GM18868 (cell line): ENCODE data around the gene DBNL.
"Not testable (repeated sequence)": the region's sequence is repeated elsewhere in the genome, so short reads cannot be mapped to it uniquely, and the experiment has no call there.

ENCODE experiments used
- ATAC-seq: cut with Tn5 transposase; IDR thresholded peaks from one replicate; pipeline ENCODE4 v1.9.1; 2021; ENCODE audit warnings: mild to moderate bottlenecking, moderate library complexity; ENCODE audit not compliant: unreplicated experiment

The DBNL gene

DNA sequence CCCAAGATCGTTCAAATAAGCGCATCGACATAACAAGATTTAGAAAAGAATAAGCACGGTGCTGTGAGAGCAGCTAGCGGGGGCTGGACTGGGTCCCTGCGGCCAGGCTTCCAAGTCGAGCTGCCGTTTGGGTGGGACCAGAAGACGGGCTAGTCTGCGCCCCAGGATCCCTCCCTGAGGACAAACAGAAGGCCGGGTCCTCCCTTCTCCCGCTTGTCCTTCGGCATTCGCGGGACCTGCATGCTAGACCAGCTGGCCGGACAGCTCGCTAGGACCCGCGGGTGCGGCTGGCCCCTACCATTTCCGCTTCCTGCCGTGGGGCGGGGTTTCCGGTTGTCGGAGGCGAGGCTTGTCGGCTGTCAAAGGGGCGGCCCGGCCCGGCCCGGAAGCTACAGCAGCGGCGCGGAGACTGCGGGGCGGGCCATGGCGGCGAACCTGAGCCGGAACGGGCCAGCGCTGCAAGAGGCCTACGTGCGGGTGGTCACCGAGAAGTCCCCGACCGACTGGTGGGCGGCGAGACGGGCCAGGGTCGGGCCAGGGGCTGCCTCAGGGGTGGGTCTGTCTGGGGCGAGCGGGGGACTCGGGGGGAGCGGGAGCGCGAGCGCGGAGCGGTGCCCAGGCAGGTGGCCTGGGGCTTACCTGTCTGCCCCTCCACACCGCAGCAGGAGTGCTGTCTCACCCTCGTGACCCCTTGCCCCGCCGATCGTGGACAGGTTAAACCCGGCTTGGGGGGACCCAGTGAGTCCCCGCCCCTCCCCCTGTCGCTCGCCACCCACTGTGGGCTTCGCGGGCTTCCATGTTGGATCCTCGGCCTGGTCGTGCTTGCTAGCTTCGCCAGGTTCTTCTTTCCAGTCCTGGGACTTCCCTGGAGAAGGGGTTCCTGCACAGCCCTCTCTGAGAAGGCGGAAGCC lies at the start of gene DBNL:
Gene DBNL, plus strand, starts transcription at position 388 of the 911 bp plus-strand sequence. Its CDS starts 36 bp downstream, at position 424.
- peak; percentile 71 for ATAC-seq

DNA sequence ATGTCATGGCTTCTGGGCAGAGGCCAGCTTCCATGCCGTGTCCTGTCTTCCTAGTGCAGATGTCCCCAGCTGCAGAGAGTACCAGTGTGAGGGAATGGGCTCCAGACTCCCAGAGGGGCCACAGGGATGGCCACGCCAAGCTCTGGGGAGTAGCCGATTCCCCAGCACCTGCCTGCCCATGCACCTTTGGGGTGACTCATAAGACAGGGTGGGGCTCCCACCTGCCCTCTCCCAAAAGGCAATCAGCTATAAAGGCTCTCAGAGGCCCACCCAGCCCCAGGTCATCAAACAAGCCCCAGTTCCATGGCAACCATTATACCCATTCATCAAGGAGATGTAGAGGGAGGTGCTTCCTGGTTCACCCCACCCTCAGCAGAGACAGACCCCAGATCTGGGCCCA lies 47.0 kb upstream of the DBNL start, which contains the start of gene SPDYE1:
Gene SPDYE1, plus strand, starts transcription at position 366 of the 400 bp plus-strand sequence. CDS start 2,053 bp downstream, outside the sequence.
- ATAC-seq, result not testable (repeated sequence)

DNA sequence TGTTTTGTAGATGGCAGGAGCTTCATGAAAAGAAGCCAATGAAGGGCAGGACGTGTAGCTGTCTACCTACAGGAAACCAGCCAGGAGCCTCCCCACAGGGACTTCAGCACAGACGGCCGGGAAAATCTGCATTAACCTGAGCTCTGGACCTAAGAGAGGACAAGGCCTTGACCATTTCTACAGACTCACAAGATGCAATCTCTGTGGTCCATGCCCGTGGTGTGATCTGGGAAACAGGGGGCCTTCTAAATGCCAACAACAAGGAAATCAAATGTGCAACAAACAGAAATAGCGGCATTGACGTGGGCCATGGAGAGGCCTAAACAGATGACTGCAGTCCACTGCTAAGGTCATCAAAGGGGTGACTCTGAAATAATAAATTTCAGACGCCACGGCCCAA lies 32.4 kb upstream of the DBNL start:
- not testable (repeated sequence) for ATAC-seq

DNA sequence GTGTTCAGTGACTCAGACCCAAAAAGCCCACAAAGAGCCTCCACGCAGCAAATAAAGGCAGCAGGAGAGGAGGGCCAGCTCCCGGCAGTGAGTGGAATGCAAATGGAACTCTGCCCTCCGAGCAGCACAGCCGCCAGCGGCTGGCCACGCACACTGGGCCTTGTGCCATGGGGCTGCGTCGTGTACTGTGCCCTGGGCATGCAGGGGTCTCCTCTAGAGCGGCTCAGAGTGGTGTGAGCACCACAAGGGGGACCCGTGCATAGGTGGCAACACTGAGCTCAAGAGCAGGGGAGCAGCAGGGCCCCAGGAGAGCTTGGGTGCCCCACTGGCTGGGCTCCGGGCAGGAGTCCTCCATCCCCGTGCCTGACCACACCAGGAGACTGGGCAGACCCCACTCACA lies 29.4 kb upstream of the DBNL start:
- not testable (repeated sequence) for ATAC-seq

DNA sequence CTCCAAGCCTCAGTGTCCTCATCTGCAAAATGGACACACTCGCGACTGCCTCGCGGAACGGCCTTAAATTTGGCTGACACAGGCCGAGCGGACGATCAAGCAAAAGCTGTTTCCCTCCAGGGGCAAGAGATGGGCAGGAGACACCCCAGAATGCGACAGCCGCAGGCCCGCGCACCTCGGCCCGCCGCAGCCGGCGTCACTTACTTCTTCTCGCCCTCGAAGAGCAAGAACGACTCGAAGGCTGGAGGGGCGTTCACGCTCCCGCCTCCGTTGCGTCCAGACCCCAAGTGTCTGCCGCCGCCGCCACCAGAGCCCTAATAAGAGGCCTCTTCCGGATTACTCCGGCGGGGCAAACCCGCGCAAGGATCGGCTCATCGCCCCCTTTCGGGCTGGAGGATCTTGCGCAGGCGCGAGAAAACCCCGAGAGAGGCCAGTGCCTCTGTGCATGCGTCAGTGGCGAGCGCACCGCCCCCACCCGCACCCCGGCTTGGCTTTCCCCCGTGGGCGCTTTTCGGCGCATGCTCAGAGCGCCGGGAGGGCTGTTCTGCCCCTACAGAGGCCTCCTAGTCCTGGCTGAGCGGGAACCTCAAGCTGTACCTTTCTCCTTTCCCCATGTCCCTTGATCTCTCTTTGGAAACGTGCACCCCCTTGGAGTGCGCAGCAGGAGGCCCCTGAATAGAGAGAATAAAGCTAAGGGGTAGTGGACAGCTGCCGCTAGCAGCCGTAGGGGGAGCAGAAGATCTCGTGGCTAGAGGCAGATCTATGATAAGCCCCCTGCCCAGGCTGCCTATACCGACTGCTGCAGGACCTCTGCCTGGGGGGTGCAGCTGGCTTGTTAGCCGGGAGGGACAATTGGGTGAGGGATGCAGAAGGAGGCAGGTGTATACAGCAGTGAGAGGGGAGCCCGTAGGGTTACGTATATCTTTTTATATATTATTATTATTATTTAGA lies 25.4 kb upstream of the DBNL start:
- peak; percentile 95 for ATAC-seq

DNA sequence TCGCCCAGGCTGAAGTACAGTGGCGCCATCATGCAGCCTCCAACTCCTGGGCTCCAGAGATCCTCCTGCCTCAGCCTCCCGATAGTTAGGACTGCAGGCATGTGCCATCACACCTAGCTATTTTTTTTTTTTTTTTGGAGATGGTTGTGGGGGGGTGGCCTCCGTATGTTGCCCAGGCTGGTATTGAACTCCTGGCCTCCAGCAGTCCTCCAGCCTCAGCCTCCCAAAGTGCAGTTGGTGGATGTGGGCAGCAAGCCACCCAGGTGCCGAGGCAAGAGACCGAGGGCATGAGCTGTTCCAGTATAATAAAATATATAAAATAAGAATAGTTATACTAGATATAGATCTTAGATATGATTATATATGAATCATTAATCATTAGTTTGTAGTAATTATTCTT lies 24.7 kb upstream of the DBNL start:
- not testable (repeated sequence) for ATAC-seq

DNA sequence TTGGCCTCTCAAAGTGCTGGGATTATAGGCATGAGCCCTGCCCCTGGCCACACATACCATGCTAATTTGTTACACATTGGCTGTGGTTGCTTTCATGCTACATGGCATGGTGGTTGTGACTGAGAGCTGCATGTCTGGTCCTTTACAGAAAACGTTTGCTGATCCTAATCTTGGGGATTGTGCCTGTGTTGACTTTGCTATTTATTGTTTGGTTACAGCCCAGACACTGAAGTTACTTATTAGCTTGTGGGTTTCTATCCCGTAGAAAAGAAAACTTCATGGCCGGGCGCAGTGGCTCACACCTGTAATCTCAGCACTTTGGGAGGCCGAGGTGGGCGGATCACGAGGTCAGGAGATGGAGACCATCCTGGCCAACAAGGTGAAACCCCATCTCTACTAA lies 22.4 kb upstream of the DBNL start:
- ATAC-seq, result not testable (repeated sequence)

DNA sequence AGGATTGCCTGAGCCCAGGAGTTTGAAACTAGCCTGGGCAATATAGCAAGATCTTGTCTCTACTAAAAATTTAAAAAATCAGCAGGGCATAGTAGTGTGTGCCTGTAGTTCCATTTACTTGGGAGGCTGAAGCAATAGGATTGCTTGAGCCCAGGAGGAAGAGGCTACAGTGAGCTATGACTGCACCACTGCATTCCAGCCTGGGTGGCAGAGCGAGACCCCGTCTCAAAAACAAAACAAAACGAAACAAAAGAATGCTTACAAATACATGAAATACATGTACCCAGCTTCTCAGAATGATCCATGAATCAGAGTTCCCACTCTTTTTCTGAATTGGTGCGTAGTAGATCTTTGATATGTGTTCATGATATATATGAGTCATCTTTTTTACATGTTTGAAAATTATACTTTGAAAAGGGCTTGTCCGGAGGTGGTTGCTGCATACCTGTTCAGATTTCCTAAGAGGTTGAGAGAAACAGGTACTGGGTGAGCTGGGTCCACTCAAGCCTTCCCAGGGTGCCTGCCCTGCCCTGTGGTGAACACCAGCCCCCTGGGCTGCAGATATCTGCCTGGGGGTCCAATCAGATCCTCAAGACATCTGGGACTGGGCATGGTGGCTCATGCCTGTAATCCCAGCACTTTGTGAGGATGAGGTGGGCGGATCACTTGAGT lies 21.6 kb upstream of the DBNL start:
- ATAC-seq, result not testable (repeated sequence)

DNA sequence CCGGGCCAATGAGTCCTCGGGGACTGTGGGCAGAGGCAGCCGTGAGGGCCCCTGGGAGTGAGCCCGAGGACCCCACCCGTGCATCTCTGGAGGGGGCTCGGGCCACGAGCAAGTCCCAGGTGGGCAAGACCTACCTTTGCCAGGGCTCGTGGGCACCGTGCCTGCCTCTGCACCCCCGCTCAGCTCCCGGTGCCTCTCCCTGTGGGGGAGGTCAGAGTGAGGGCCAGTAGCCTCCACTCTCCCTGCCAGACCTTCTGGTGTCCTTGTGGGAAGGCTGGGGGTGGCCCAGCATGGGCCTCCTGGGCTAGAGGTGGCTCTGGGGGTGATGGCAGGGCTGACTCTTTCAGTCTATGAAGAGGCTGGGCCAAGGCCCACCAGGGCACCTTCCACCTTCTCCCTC lies 15.1 kb upstream of the DBNL start:
- not testable (repeated sequence) for ATAC-seq

DNA sequence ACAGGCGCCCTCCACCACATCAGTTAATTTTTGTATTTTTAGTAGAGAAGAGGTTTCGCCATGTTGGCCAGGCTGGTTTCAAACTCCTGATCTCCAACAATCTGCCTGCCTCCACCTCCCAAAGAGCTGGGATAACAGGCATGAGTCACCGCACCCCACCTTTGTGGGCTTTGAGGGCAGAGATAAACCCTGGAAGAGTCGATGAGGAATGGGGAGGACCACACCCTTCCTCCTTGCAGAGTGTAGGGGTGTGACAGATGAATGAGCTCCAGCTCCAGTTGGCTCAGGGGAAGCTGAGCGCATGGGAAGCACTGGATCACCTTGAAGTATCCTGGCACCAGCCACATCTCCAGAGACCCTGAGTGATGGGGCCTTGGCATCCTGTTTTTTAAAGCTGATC lies 14.5 kb upstream of the DBNL start:
- not testable (repeated sequence) for ATAC-seq

DNA sequence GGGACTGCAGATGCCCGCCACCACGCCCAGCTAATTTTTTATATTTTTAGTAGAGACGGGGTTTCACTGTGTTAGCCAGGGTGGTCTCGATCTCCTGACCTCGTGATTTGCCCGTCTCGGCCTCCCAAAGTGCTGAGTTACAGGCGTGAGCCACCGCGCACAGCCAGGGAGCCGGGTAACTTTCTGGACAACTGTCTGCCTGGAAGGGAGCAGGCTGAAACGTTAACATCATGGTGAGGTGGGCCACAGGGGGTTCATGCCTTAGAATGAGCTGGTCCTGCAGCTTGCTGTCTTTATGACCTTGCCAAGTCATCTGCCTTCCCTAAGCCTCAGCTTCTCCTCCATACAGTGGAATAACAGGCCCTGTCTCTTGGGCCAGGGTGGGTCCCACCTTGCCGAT lies 13.2 kb upstream of the DBNL start:
- not testable (repeated sequence) for ATAC-seq

DNA sequence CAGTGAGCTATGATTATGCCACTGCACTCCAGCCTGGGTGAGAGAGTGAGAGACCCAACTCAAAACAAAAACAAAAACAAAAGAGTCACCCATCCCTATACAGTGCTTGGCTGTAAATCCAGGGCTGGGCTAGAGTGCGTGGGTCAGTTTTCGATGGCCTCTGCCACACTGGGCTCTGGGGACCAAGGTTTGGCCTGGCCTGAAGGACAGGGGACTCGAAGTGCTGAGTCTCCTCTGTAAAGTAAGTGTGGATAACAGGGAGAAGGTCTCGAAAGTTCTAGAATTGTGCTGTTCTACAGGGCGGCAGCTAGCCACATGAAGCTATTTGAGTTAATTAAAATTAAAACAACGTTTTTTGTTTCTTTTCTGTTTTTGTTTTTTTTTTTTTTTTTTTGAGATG lies 12.5 kb upstream of the DBNL start:
- ATAC-seq, result not testable (repeated sequence)

DNA sequence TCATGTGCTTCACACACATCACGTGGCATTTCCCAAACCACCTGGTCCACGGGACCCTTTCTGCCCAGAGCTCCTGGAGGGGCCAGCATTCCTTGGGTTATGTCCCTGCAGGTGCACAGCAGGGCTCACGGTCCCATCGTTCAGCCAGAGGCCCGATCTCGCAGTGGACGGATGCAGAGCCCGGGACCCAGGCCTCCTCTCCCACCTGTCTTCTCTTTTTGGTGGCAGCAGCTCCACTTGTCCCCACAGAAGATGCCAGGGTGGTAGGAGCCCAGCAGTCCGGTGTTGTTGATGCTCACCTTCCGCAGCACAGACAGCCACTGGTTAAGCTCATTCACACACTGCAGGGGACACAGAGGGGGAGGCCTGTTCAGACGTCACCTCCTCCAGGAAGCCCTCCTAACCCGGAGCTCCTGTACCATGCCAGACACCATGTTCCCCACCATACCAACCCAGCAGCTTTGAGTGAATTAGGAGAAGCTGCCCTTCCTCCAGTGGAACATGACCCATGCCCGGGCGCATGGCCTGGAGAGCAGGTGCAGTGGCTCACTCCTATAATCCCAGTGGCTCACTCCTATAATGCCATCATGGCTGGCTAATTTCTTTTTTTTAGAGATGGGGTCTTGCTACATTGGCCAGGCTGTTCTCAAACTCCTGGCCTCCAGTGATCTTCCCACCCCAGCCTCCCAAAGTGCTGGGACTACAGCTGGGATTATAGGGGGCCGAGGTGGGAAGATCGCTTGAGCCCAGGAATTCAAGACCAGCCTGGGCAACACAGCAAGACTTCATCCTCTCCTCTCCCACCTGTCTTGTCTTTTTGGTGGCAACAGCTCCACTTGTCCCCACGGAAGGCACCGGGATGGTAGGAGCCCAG lies 10.3 kb upstream of the DBNL start:
- not testable (repeated sequence) for ATAC-seq

DNA sequence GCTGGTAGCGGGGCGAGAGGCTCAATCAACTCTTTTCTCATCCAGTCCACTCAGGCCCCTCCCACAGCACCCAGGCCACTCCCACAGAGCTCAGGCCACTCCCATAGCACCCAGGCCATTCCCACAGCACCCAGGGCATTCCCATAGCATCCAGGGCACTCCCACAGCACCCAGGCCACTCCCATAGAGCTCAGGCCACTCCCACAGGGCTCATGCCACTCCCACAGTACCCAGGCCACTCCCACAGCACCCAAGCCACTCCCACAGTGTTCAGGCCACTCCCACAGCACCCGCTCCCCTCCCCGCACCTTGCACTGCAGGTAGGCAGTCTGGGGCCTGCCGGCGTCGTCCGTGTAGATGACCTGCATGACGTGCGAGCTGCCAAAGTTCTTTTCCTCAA lies 8.1 kb upstream of the DBNL start:
- ATAC-seq, result not testable (repeated sequence)

DNA sequence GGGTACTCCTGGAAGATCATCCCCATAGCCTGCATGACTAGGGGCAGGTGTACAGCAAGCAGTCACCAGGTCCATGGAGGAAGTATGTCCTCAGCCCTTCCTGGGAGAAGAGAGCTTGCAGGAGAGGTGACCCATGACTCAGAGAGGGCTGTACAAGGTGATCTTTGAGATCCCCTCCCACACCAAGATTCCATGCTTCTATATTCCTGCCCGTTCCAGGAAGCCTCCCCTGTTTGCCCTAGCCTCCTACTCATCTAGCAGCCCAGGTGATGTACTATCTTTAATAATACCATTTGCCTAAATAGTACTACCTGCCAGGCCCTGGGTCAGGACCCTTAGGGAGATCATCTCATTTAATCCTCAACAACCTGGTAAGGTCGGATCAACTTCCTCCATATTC lies 6.6 kb upstream of the DBNL start:
- ATAC-seq, result not testable (repeated sequence)

DNA sequence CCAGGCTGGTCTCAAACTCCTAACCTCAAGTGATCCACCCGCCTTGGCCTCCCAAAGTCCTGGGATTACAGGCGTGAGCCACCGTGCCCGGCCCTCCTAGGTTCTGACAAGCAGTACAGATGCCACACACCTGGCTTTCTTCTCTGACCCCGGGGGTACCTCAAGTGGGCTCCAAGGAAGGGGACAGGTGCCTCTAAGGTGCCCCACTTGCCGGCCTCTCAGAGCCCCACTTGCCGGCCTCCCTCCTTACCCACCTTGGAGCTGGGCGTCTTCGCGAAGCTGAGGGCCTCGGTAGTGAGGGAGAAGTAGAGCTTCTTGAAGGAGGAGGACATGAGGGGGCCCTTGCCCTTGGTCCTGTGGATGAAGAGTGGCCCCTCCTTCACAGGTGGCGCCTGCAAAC lies 5.9 kb upstream of the DBNL start:
- ATAC-seq, result not testable (repeated sequence)

DNA sequence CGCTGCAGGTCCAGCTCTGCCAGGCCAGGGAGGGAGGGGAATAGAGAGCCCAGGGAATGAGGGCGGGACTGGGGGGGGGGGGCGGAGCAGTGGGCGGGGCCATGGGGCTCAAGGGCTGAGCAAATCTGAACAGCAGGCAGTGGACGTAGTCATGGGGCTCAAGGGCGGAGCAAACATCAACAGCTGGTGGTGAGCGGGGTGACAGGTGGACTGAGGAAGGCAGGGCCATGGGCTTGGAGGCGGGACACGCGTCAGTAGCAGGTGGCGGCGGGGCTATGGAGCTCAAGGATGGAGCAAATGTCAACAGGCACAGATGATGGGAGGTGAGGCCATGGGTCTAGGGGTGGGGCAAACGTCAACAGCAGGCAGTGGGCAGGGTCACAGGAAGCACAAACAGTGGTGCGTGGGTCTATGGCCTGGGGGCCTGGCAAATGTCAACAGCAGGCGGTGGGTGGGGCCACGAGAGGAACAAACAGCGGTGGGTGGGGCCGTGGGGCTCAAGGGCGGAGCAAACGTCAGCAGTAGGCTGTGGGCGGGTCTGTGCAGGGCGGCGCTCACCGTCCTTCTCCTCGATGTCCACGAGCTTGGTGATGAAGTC lies 5.4 kb upstream of the DBNL start:
- peak; percentile 70 for ATAC-seq

DNA sequence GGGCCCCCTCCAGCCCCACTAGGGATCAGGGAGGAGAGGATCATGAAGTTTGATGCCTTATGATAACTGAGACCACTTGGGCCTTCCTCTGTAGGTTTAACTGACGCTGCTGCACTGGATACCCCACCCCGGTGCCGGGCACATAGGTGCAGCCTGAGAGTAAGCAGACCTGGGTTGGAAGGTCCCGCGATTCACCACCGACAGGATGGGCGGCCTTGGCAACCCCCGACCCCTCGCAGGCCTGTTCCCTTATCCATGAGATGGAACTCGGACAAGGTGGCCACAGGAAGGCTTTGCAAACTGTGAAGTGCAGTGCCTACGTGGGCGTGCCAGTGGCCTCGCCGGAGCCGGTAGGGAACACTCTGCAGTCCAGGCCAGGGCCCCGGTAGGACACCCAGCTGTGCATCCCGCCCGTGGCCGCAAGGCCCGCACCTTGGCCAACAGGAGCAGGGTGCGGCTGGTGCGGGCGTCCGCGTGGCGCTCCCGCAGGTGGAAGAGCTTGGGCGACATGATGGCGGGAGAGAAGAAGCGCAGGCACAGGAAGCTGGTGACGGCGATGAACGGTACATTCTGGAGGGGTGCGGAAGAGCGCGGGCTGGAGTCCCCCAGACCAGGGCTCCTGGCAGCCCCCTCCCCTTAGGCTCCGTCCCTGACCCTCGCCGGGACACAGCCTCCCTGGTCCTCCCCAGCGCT lies 4.6 kb upstream of the DBNL start:
- peak; percentile 1 for ATAC-seq

DNA sequence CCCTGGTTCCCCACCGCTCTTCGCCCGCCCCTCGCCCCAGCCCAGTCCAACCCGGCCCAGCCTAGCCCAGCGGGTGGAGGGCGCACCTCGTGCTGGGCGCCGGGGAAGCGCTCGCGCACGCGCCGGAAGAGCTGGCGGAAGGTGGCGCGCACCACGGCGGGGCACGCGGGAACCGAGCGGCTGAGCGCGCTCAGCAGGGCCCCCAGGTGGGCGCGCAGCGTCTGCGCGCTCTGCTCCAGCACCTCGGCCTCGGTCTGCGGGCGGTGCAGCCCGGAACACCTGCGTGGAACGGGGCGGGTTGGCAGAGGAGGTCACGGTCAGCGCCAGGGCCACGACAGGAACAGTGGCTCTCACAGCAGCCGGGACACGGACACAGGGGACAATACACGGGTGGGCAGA lies 4.0 kb upstream of the DBNL start:
- peak; percentile 53 for ATAC-seq
